ENCODE data around the gene SCARB1. TPM values are rescaled to one million over a fixed set of nuclear protein-coding genes. Genes with fewer than 3 reads are reported as not detected.
A peak's percentile ranks its signal among the peaks of the same experiment; 100 is the strongest.

Gene SCARB1
- total and polyA plus RNA-seq, 4 donors, result 14.9 to 88.4 (median 56.2) TPM

DNA sequence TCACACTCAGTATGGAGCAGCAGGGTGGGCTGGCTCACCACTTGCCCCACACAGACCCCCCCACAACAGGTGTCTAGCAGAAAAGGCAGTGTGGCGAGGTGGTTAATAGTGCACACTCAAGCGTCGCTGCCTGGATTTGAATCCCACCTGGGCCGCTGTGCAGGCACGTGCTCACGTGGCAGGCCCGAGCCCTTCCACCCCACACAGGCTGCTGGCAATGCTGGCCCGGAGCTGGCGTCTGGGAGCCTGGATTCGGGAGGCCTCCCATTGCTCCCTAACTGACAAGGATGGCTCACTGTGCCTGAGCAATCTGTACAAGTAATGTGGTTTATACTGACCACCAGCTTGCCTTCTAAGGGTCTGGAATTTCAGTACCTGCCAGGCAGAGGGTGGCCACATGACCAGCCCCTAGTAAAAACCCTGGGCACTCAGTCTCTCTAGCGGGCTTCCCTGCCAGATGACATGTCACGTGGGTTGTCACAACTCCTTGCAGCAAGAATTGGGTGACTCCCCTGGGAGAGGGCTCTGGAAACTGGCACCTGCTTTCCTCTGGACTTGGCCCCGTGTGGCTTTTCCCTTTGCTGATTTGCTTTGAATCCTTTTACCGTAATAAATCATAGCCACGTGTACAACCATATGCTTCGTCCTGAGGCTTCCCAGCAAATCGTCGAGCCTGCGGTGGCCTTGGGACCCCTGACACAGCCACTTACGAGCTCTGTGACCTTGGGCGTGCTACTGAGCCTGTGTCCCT lies 72.8 kb downstream of the SCARB1 start:
- H3K27ac ChIP-seq (ENCODE audit: low read depth, low read length), result no peak overlapping the region
- no peak overlapping the region for H3K4me3 ChIP-seq (ENCODE audit: low read depth, low read length)
- peaks cover 24% of the 10 kb centered on the region for H3K4me1 ChIP-seq (ENCODE audit: control insufficient read depth, insufficient read depth, low read length)
- 76% methylated on average over 18 of the region's 21 CpGs for WGBS (ENCODE audit: insufficient coverage)
- peak in 1 of 6 donors; percentile 29 for DNase-seq (ENCODE audit: low read depth in 4 of 6, low spot score in 6 of 6)
- H3K27me3 ChIP-seq (ENCODE audit: control insufficient read depth, insufficient read depth, low read length), result no peaks in the 10 kb centered on the region
- H3K36me3 ChIP-seq (ENCODE audit: control insufficient read depth, insufficient read depth, low read length), result peaks cover 39% of the 10 kb centered on the region
- H3K9me3 ChIP-seq (ENCODE audit: control insufficient read depth, insufficient read depth, low read length), result no peaks in the 10 kb centered on the region

DNA sequence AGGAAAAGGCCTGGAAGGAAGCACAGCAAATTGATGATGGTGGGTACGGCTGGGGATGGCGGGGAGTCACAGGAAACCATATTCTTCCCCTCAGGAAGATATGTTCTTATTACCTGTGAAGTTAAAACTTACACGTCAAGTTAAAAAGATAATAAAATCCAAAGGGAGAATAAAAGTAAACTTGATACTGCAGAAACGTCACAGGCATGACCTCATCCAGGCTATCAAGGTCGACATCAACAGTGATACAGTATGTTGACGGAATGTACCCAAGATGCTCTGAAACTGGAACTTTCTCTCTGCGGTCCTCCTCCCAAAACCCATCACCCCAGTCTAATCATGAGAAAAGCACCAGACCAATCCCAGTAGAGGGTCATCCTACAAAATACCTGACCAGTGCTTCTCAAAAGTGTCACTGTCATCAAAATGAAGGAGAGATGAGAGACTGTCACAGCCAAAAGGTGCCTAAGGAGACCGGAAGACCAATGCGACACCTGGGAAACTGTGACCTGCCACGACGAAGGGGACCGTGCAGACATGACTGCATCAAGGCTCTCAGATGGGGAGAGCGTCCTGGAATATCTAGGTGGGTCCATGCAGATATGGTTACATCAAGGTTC lies 74.6 kb downstream of the SCARB1 start:
- WGBS (ENCODE audit: insufficient coverage), result 89% methylated on average over 11 of the region's 13 CpGs
- H3K27me3 ChIP-seq (ENCODE audit: control insufficient read depth, insufficient read depth, low read length), result no peaks in the 10 kb centered on the region
- H3K4me1 ChIP-seq (ENCODE audit: control insufficient read depth, insufficient read depth, low read length), result peaks cover 28% of the 10 kb centered on the region
- H3K9me3 ChIP-seq (ENCODE audit: control insufficient read depth, insufficient read depth, low read length), result no peaks in the 10 kb centered on the region
- H3K4me3 ChIP-seq (ENCODE audit: low read depth, low read length), result no peak overlapping the region
- no peak overlapping the region for H3K27ac ChIP-seq (ENCODE audit: low read depth, low read length)
- H3K36me3 ChIP-seq (ENCODE audit: control insufficient read depth, insufficient read depth, low read length), result peaks cover 50% of the 10 kb centered on the region
- DNase-seq (ENCODE audit: low read depth in 4 of 6, low spot score in 6 of 6), result no peak

DNA sequence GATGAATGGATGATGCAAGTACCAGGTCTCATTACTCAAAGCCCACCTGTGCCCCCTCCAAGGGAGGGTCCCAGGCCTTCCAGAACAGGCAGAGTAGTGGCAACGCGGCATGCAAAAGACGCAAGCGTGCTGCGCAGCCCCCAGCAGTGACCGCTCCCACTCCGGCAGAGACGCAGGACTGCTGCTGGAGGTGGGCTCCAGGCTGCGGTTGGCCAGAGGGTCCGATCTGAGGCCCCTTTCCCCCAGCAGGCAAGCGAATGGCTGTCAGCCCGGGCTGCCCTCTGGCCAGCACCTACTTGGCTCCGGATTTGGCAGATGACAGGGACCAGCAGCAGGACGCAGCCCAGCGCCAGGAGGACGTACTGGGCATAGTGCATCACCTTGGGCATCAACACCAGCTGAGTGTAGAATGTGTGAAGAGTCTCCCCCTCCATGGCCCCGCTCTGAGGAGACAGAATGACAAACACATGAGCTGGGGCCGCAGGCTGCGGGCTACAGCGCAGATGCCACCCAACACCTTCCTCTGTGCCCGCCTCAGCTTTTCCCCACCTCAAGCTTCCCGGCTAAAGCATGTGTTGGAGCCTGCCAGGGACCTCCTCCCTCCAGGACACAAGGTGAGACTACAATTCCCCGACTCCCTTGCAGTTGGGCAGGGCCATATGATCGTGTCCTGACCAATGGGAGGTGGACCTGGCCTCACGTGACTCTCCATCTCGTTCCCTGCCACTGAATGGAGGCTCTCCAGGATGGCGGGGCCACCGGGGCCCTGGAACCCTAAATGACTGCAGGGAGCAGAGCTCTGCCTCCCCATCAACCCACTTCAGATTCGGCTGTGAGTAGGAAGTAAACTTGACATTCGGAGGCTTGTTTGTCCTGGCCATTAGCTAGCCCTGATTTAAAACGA lies 77.4 kb downstream of the SCARB1 start:
- Histone ChIP-seq H3K9me3 (ENCODE audit: control insufficient read depth, insufficient read depth, low read length) (no peaks in the 10 kb centered on the region), H3K27me3 (ENCODE audit: control insufficient read depth, insufficient read depth, low read length) (no peaks in the 10 kb centered on the region), H3K4me3 (ENCODE audit: low read depth, low read length) (peak overlapping the region; percentile 49), H3K27ac (ENCODE audit: low read depth, low read length) (no peak overlapping the region), H3K4me1 (ENCODE audit: control insufficient read depth, insufficient read depth, low read length) (peaks cover 20% of the 10 kb centered on the region), H3K36me3 (ENCODE audit: control insufficient read depth, insufficient read depth, low read length) (peaks cover 47% of the 10 kb centered on the region)
- DNase-seq (ENCODE audit: low read depth in 4 of 6, low spot score in 6 of 6), result peak; percentile 62 to 99 (median 87)
- WGBS (ENCODE audit: insufficient coverage), result 59% methylated on average over 25 of the region's 31 CpGs

- WGBS (ENCODE audit: insufficient coverage), result 83% methylated on average over 11 of the region's 11 CpGs
- Histone ChIP-seq H3K4me1 (ENCODE audit: control insufficient read depth, insufficient read depth, low read length) (peaks cover 18% of the 10 kb centered on the region), H3K4me3 (ENCODE audit: low read depth, low read length) (no peak overlapping the region), H3K36me3 (ENCODE audit: control insufficient read depth, insufficient read depth, low read length) (peaks cover 46% of the 10 kb centered on the region), H3K27me3 (ENCODE audit: control insufficient read depth, insufficient read depth, low read length) (no peaks in the 10 kb centered on the region), H3K27ac (ENCODE audit: low read depth, low read length) (no peak overlapping the region), H3K9me3 (ENCODE audit: control insufficient read depth, insufficient read depth, low read length) (no peaks in the 10 kb centered on the region)
- no peak for DNase-seq (ENCODE audit: low read depth in 4 of 6, low spot score in 6 of 6)
Observed at GRCh38 chr12:124784871-124785572, 78.6 kb downstream of the SCARB1 start.

DNA sequence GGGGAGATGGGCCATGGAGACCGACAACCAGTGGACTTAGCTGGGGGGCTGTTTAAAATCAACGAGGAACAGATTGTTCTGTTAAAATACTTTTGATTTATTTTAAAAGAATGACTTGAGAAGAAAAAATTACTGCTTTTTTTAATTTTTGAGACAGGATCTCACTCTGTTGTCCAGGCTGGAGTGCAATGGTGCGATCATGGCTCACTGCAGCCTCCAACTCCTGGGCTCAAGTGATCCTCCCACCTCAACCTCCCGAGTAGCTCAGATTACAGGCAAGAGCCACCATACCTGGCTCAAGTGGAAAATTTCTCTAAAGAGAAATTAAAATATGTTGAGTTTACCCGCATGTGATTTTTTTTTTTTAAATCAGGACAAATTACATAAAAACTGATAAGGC lies 80.6 kb downstream of the SCARB1 start:
- H3K4me1 ChIP-seq (ENCODE audit: control insufficient read depth, insufficient read depth, low read length), result peaks cover 18% of the 10 kb centered on the region
- H3K36me3 ChIP-seq (ENCODE audit: control insufficient read depth, insufficient read depth, low read length), result peaks cover 56% of the 10 kb centered on the region
- DNase-seq (ENCODE audit: low read depth in 4 of 6, low spot score in 6 of 6), result no peak
- no peaks in the 10 kb centered on the region for H3K9me3 ChIP-seq (ENCODE audit: control insufficient read depth, insufficient read depth, low read length)
- 100% methylated on average over 3 of the region's 5 CpGs for WGBS (ENCODE audit: insufficient coverage)
- H3K27ac ChIP-seq (ENCODE audit: low read depth, low read length), result no peak overlapping the region
- no peak overlapping the region for H3K4me3 ChIP-seq (ENCODE audit: low read depth, low read length)
- no peaks in the 10 kb centered on the region for H3K27me3 ChIP-seq (ENCODE audit: control insufficient read depth, insufficient read depth, low read length)

GRCh38 chr12:124782132-124782531 lies 81.5 kb downstream of the SCARB1 start:
- DNase-seq (ENCODE audit: low read depth in 4 of 6, low spot score in 6 of 6), result no peak
- no peak overlapping the region for H3K27ac ChIP-seq (ENCODE audit: low read depth, low read length)
- H3K36me3 ChIP-seq (ENCODE audit: control insufficient read depth, insufficient read depth, low read length), result peaks cover 62% of the 10 kb centered on the region
- H3K9me3 ChIP-seq (ENCODE audit: control insufficient read depth, insufficient read depth, low read length), result no peaks in the 10 kb centered on the region
- H3K4me3 ChIP-seq (ENCODE audit: low read depth, low read length), result no peak overlapping the region
- H3K27me3 ChIP-seq (ENCODE audit: control insufficient read depth, insufficient read depth, low read length), result no peaks in the 10 kb centered on the region
- peaks cover 24% of the 10 kb centered on the region for H3K4me1 ChIP-seq (ENCODE audit: control insufficient read depth, insufficient read depth, low read length)
- WGBS (ENCODE audit: insufficient coverage), result 100% methylated on average over 2 of the region's 2 CpGs

DNA sequence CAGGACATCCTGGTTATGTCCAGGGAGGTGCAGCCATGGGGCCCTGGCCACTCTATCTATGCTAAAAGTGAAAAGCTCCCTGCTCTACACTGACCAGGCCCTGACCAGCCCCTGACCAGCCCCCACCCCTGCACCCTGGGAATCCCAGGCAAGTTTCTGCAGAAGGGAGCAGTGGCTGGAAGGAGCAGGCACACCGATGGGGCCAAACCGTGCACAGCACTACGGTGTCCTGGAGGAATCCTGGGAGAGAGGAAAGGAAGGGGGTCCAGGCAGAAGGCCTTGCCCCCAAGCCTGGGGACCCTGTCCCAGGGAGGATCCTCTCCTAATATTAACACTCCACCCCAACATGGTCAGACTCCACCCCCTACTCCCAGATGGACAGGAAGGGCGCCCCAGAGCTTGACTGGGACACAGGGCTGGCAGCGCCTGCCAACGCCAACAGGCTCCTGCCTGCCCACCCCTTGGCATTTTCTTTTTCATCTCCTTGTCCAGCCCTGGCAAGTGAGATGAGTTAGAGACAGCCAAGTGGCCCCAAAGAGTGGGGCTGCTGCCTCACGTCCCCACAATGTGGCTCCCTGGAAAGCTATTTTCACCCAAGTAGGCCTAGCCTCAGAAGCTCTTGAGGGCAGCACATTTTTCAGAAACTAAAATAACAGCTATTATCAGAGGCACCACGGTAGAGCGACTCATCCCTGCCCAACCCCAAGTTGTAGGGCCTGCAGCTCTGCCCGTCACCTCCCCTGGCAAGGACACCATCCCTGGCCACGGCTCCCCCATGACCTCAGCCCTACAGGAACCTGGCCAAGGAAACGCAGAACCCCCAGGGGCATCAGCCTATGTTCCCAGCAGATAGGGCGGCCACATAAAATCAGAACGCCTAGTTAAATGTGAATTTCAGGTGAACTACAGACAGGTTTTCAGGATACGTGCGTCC lies 82.6 kb downstream of the SCARB1 start:
- Histone ChIP-seq H3K9me3 (ENCODE audit: control insufficient read depth, insufficient read depth, low read length) (no peaks in the 10 kb centered on the region), H3K4me3 (ENCODE audit: low read depth, low read length) (no peak overlapping the region), H3K27ac (ENCODE audit: low read depth, low read length) (no peak overlapping the region), H3K27me3 (ENCODE audit: control insufficient read depth, insufficient read depth, low read length) (no peaks in the 10 kb centered on the region), H3K36me3 (ENCODE audit: control insufficient read depth, insufficient read depth, low read length) (peaks cover 55% of the 10 kb centered on the region), H3K4me1 (ENCODE audit: control insufficient read depth, insufficient read depth, low read length) (peaks cover 14% of the 10 kb centered on the region)
- WGBS (ENCODE audit: insufficient coverage), result 91% methylated on average over 10 of the region's 16 CpGs
- no peak for DNase-seq (ENCODE audit: low read depth in 4 of 6, low spot score in 6 of 6)

DNA sequence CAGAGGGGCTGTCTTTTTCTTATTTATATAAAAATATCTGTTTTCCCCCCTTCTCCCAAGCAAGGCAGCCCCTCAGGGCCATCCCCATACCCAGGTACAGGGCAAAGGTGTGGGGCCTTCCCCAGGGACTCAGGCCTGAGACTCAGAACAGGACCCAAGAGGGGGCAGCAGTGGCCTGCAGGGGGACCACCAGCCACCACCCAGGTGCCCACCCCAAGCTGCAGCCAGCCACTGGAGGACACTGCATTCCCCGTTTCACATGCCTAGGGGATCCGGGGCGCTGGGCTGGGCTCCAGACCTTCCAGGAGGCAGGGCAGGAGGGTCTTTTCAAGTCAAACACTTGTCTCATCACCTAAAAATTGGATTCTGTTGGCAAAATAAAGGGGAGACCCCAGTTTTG lies 83.3 kb downstream of the SCARB1 start:
- Histone ChIP-seq H3K9me3 (ENCODE audit: control insufficient read depth, insufficient read depth, low read length) (no peaks in the 10 kb centered on the region), H3K4me3 (ENCODE audit: low read depth, low read length) (no peak overlapping the region), H3K27ac (ENCODE audit: low read depth, low read length) (no peak overlapping the region), H3K4me1 (ENCODE audit: control insufficient read depth, insufficient read depth, low read length) (peaks cover 11% of the 10 kb centered on the region), H3K27me3 (ENCODE audit: control insufficient read depth, insufficient read depth, low read length) (no peaks in the 10 kb centered on the region), H3K36me3 (ENCODE audit: control insufficient read depth, insufficient read depth, low read length) (peaks cover 50% of the 10 kb centered on the region)
- DNase-seq (ENCODE audit: low read depth in 4 of 6, low spot score in 6 of 6), result no peak
- WGBS (ENCODE audit: insufficient coverage), result 80% methylated on average over 1 of the region's 3 CpGs
